ENCODE measurements around the gene ANKRD63. TPM values are rescaled to one million over a fixed set of nuclear protein-coding genes. Genes with fewer than 3 reads are reported as not detected.

ANKRD63 gene
- total RNA-seq, 2 donors from 2014 or later = not detected

DNA sequence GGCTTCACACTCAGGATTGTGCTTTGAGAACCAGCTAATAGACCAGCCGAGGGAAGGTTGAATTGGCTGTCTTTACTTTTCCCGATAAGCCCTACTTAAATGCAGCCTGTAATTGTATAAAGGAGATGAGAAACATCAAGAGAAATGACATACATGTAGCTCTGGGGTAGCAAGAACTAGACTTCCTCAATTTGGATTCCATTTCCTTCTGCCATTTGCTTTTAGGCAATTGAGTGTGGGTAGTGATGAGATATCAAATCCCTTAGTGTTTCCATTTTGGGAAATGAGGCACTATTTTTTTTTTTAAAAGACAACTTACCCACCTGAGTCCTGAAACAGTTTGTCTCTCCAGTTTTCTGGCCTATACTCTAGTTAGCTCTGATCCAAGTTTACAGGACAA, 42.8 kb upstream of the ANKRD63 start:
- intact Hi-C loops (cut with DNase I) = no loop called here
- Histone ChIP-seq H3K9me3 (no peaks in the 10 kb centered on the region), H3K27me3 (no peaks in the 10 kb centered on the region), H3K4me3 (no peak overlapping the region), H3K27ac (no peak overlapping the region), H3K36me3 (replicated peaks in 1 of 2; ENCODE audit: insufficient read depth in 1 of 2, low read depth in 2 of 2) (no peaks in the 10 kb centered on the region), H3K4me1 (peaks cover 53% of the 10 kb centered on the region)
- DNase-seq (no peak), ATAC-seq (no peak)
- WGBS, 2 donors = 93 to 100% methylated on average over 2 of the region's 2 CpGs
- TF ChIP-seq, protein P1, sequence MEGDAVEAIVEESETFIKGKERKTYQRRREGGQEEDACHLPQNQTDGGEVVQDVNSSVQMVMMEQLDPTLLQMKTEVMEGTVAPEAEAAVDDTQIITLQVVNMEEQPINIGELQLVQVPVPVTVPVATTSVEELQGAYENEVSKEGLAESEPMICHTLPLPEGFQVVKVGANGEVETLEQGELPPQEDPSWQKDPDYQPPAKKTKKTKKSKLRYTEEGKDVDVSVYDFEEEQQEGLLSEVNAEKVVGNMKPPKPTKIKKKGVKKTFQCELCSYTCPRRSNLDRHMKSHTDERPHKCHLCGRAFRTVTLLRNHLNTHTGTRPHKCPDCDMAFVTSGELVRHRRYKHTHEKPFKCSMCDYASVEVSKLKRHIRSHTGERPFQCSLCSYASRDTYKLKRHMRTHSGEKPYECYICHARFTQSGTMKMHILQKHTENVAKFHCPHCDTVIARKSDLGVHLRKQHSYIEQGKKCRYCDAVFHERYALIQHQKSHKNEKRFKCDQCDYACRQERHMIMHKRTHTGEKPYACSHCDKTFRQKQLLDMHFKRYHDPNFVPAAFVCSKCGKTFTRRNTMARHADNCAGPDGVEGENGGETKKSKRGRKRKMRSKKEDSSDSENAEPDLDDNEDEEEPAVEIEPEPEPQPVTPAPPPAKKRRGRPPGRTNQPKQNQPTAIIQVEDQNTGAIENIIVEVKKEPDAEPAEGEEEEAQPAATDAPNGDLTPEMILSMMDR (IDR thresholded peaks at IDR 0.05) = no peak
- no peak for TF ChIP-seq POLR2A (IDR thresholded peaks at IDR 0.05)

DNA sequence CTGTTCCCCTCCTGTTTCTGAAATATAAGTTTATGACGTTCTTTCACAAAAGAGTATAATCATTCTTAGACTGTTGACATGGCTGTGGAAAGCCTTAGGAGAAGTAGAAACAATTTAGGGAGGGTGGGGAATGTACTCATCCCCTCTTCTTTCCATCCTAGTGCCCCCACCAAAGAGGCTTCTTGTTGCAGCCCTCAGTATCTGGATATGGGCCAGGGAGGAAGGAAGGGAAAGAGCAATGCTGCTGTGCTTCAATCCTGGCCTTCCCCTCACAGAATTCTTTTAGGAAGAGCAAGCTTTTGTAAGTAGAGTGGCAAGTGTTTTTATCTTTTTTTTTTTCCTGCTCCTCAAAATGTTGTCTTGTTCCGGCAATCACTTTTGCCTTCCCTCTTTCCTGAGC, 42.3 kb upstream of the ANKRD63 start:
- Histone ChIP-seq H3K27ac (no peak overlapping the region), H3K9me3 (no peaks in the 10 kb centered on the region), H3K4me1 (peaks cover 52% of the 10 kb centered on the region), H3K27me3 (no peaks in the 10 kb centered on the region), H3K4me3 (no peak overlapping the region), H3K36me3 (replicated peaks in 1 of 2; ENCODE audit: insufficient read depth in 1 of 2, low read depth in 2 of 2) (no peaks in the 10 kb centered on the region)
- ATAC-seq = no peak
- TF ChIP-seq, protein P1 (IDR thresholded peaks at IDR 0.05) = no peak
- TF ChIP-seq POLR2A (IDR thresholded peaks at IDR 0.05) = no peak
- intact Hi-C loops (cut with DNase I) = no loop called here
- 68 to 75% methylated on average over 2 of the region's 2 CpGs for WGBS, 2 donors
- DNase-seq = no peak

DNA sequence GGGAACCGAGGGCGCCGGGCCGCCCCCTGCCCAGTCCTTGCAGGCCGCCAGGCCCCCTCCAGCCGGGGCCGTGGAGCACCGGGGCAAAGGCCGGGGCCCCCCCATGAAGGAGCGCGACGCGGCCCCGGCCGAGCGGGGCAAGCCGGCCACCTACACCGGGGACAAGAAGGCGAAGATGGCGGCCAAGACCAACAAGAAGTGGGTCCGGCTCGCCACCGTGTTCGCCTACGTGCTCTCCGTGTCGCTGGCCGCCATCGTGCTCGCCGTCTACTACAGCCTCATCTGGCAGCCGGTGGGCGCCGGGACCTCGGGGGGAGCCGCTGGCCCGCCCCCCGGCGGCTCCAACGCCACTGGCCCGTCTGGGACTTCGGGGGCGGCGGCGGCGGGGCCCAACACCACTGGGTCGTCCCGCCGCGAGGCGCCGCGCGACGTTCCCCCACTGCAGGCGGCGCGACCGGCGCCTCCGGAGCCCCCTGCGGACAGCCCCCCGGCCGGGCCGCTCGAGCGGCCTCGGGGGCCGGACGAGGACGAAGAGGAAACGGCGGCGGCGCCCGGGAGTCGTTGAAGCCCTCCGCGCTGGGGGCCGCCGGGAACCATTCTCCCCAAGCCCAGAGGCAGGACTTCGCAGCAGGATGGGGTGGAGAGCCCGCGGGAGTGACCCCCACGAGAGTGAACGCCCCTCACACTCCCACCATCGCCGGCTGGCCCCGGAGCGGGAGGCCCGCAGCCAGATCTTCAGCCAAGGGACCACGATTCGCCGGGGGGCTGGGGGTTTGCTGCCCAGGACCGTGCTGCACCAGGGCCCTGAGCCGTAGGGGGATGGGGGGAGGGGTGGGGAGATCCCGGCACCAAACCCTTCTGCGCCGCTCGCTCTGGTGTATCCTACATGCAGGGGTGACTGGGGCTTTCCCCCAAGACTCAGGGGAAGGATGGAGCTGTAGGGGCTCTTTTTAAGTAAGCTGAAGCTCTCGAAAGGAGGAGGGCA, 41.4 kb upstream of the ANKRD63 start:
- TF ChIP-seq, protein P1 (IDR thresholded peaks at IDR 0.05) = no peak
- TF ChIP-seq POLR2A (IDR thresholded peaks at IDR 0.05) = no peak
- Histone ChIP-seq H3K4me1 (peaks cover 50% of the 10 kb centered on the region), H3K36me3 (replicated peaks in 1 of 2; ENCODE audit: insufficient read depth in 1 of 2, low read depth in 2 of 2) (no peaks in the 10 kb centered on the region), H3K9me3 (no peaks in the 10 kb centered on the region), H3K4me3 (peak overlapping the region; percentile 32 to 47), H3K27ac (peak overlapping the region; percentile 48 to 78 (median 72)), H3K27me3 (no peaks in the 10 kb centered on the region)
- intact Hi-C loops (cut with DNase I) = no loop called here
- DNase-seq = peak in 2 of 4 donors; percentile 43 to 45
- WGBS, 2 donors = 0 to 1% methylated on average over 3 to 85 of the region's 101 CpGs
- ATAC-seq = peak; percentile 11

DNA sequence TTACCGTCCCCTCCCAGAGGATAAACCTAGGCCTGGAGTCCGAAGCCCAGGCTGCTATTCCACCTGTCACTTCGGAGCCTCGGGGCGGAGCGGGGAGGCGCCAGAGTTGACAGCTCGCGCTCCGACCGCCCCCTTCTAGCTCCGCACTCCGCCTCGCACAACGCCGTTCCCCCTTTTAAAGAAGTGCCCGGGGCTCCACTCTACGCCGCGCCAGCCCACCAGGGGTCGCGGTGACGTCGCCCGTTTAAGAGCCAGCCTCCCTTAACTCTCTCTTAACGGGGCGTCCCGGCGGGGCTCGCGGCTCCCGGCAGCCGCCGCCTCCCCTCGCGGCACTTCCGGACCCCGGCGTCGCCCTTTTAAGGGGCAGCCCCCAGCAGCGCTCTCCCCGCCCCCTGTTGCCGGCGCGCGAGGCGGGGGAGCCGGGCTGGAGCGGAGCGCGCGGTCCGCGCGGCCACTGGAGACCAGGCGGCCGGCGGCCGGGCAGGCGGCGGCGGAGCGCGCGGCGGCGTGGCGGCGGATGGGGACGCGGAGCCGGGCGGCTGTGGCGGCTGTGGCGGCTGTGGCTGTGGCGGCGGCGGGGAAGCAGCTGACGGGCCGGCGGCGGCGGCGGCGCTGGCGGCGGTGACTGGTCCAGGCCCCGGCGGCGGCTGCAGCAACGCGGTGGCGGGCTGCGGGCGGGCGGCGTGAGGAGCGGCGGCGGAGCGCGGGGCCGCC, 40.5 kb upstream of the ANKRD63 start, which contains the start of gene INAFM2:
INAFM2 (plus strand) TSS at position 454 of the 714 bp plus-strand sequence. CDS start 364 bp downstream, outside the sequence.
- 0 to 1% methylated on average over 17 to 95 of the region's 103 CpGs for WGBS, 2 donors
- H3K27me3 ChIP-seq = no peaks in the 10 kb centered on the region
- no peaks in the 10 kb centered on the region for H3K9me3 ChIP-seq
- intact Hi-C loops (cut with DNase I) = no loop called here
- peak within 1 kb of the TSS; percentile 32 to 47 for H3K4me3 ChIP-seq
- H3K36me3 ChIP-seq (replicated peaks in 1 of 2; ENCODE audit: insufficient read depth in 1 of 2, low read depth in 2 of 2) = no peaks in the 10 kb centered on the region
- DNase-seq (peak; percentile 86 to 94 (median 91)), ATAC-seq (peak; percentile 88)
- peak; percentile 12 to 18 (median 17) for TF ChIP-seq POLR2A (IDR thresholded peaks at IDR 0.05)
- TF ChIP-seq, protein P1 (IDR thresholded peaks at IDR 0.05) = peak; percentile 40 to 85 (median 66)
- peak within 1 kb of the TSS; percentile 48 to 78 (median 76) for H3K27ac ChIP-seq
- peaks cover 50% of the 10 kb centered on the region for H3K4me1 ChIP-seq
